HepG2 (cell line): ENCODE measurements around the gene SLC10A1. TPM values are rescaled to one million over a fixed set of nuclear protein-coding genes. Genes with fewer than 3 reads are reported as not detected.

ENCODE experiments used
- ATAC-seq: fragments of 200-7000 bp; cut with Tn5 transposase; 3 replicates; pipeline ENCODE4 v1.9.1; 2020; ENCODE audit warnings: mild to moderate bottlenecking, moderate library complexity
- Bru-seq: library from RNA; stranded (reverse); fragments of 400-500 nt; gene quantifications from one replicate; lab custom pipeline; 2021; lab: Mats Ljungman, UMichigan
- BruChase-seq, 2 experiments: library from RNA; stranded (reverse); fragments of 400-500 nt; gene quantifications; one replicate each; lab custom pipeline; 2021; lab: Mats Ljungman, UMichigan
- BruUV-seq: library from RNA; stranded (reverse); fragments of 400-500 nt; replicated peaks from 2 replicates; lab custom pipeline; 2021; lab: Mats Ljungman, UMichigan
- CTCF ChIA-PET: fragments of 300-600 bp; formaldehyde crosslinking; extraction: SDS; loops from one replicate; lab custom pipeline; 2021; ENCODE audit warnings: low total read pairs, inconsistent platforms, low intra/inter-chr PET ratio; lab: Yijun Ruan, JAX
- POLR2A ChIA-PET: fragments of 350-600 bp; sonication (Branson Sonifier 250); formaldehyde crosslinking; loops from one replicate; lab custom pipeline; 2020; ENCODE audit warnings: antibody characterized with exemption, inconsistent platforms; lab: Yijun Ruan, JAX
- DNase-seq: peaks from one replicate; pipeline ENCODE4 v3.0.0-alpha.2; 2015; ENCODE audit warnings: low spot score
- FAIRE-seq: peaks from 3 replicates; lab custom pipeline; 2011; peaks lifted over from hg19 to GRCh38; lab: Jason Lieb, UNC
- H2AFZ ChIP-seq: one replicate; pipeline ENCODE4 v1.6.1; 2011; ENCODE audit warnings: low read length, inconsistent platforms
- H3K27ac ChIP-seq: fragments of 300-600 bp; 3 replicates; pipeline ENCODE4 v1.8.0; 2011; ENCODE audit warnings: mixed run types, mild to moderate bottlenecking, mixed read lengths, low read length, inconsistent platforms; ENCODE audit not compliant: insufficient read depth; ENCODE audit errors: extremely low read length
- H3K27me3 ChIP-seq, 2 experiments: fragments of 200-600 bp in 1 of 2; 2 replicates in 1 of 2; 3 replicates in 1 of 2; pipeline versions ENCODE4 v1.6.0 to v1.8.0; 2011; ENCODE audit warnings: low read length in 2 of 2, mild to moderate bottlenecking in 2 of 2, moderate library complexity in 2 of 2, inconsistent platforms in 1 of 2; ENCODE audit not compliant: insufficient read depth in 2 of 2, control insufficient read depth in 1 of 2
- H3K36me3 ChIP-seq, 2 experiments: fragments of 200-600 bp in 1 of 2; replicated peaks in 1 of 2; 2 replicates in 1 of 2; 3 replicates in 1 of 2; pipeline versions ENCODE4 v1.5.1 to v1.8.0; 2011; ENCODE audit warnings: low read length in 2 of 2, inconsistent platforms in 1 of 2; ENCODE audit not compliant: insufficient read depth in 2 of 2, control insufficient read depth in 1 of 2
- H3K4me1 ChIP-seq: 2 replicates; pipeline ENCODE4 v1.5.1; 2012; ENCODE audit warnings: low read length, inconsistent platforms; ENCODE audit not compliant: insufficient read depth
- H3K4me2 ChIP-seq: 2 replicates; pipeline ENCODE4 v1.6.0; 2011; ENCODE audit warnings: low read depth, low read length, inconsistent platforms
- H3K4me3 ChIP-seq, 3 experiments: fragments of 200-600 bp in 1 of 3; sonication (generic), shearing (Covaris generic) in 1 of 3; replicated peaks in 1 of 3; 2 replicates each; pipeline ENCODE4 v1.5.1; 2011 to 2016; ENCODE audit warnings: low read length in 3 of 3, inconsistent platforms in 2 of 3, low read depth in 2 of 3, mild to moderate bottlenecking in 2 of 3, control low read depth in 1 of 3, mixed read lengths in 1 of 3; ENCODE audit not compliant: insufficient read depth in 1 of 3
- H3K79me2 ChIP-seq: one replicate; pipeline ENCODE4 v1.6.1; 2011; ENCODE audit warnings: low read length, inconsistent platforms; ENCODE audit not compliant: insufficient read depth
- H3K9ac ChIP-seq: 2 replicates; pipeline ENCODE4 v1.6.0; 2011; ENCODE audit warnings: mild to moderate bottlenecking, low read depth, low read length, inconsistent platforms; ENCODE audit not compliant: insufficient read depth
- H3K9me3 ChIP-seq: 2 replicates; pipeline ENCODE4 v1.5.1; 2012; ENCODE audit warnings: mild to moderate bottlenecking, low read length
- H4K20me1 ChIP-seq: 2 replicates; pipeline ENCODE4 v1.6.0; 2011; ENCODE audit warnings: inconsistent platforms, mild to moderate bottlenecking, low read length, moderate library complexity; ENCODE audit not compliant: insufficient read depth
- CEBPG ChIP-seq: IDR thresholded peaks from 2 replicates; pipeline ENCODE4 v1.6.1; 2016
- HNRNPL ChIP-seq: fragments of 200-400 bp; formaldehyde crosslinking; IDR thresholded peaks from 2 replicates; pipeline ENCODE4 v1.6.1; 2017; ENCODE audit warnings: mild to moderate bottlenecking, low read depth, low read length
- MATR3 ChIP-seq: sonication (generic); formaldehyde crosslinking; IDR thresholded peaks from 2 replicates; pipeline ENCODE4 v1.4.0; 2020; ENCODE audit warnings: missing genetic modification reagents
- MED8 ChIP-seq: sonication (generic); formaldehyde crosslinking; IDR thresholded peaks from 2 replicates; pipeline ENCODE4 v1.8.1; 2023; ENCODE audit warnings: mild to moderate bottlenecking, missing genetic modification reagents; ENCODE audit not compliant: insufficient replicate concordance
- NFE2L1 ChIP-seq: sonication (generic); formaldehyde crosslinking; IDR thresholded peaks from 2 replicates; pipeline ENCODE4 v1.4.0; 2020; ENCODE audit warnings: missing genetic modification reagents, mild to moderate bottlenecking, borderline replicate concordance
- ZBTB3 ChIP-seq: sonication (generic); formaldehyde crosslinking; IDR thresholded peaks from 2 replicates; pipeline ENCODE4 v1.4.0; 2020; ENCODE audit warnings: low read depth, mild to moderate bottlenecking, moderate library complexity, missing genetic modification reagents, borderline replicate concordance
- ZBTB4 ChIP-seq: sonication (generic); formaldehyde crosslinking; IDR thresholded peaks from 2 replicates; pipeline ENCODE4 v1.4.0; 2020; ENCODE audit warnings: missing genetic modification reagents, mild to moderate bottlenecking, borderline replicate concordance
- ZNF282 ChIP-seq: fragments of 450-650 bp; IDR thresholded peaks from 2 replicates; pipeline ENCODE4 v1.6.1; 2018; ENCODE audit not compliant: partially characterized antibody
- ZNF543 ChIP-seq: sonication (generic); formaldehyde crosslinking; IDR thresholded peaks from 2 replicates; pipeline ENCODE4 v1.4.0; 2020; ENCODE audit warnings: mild to moderate bottlenecking, missing genetic modification reagents
- ZNF605 ChIP-seq: sonication (generic); formaldehyde crosslinking; IDR thresholded peaks from 2 replicates; pipeline ENCODE4 v1.8.0; 2022; ENCODE audit warnings: mild to moderate bottlenecking, missing genetic modification reagents
- ZNF607 ChIP-seq: sonication (generic); formaldehyde crosslinking; IDR thresholded peaks from 2 replicates; pipeline ENCODE4 v1.5.1; 2020; ENCODE audit warnings: missing genetic modification reagents, mild to moderate bottlenecking, borderline replicate concordance
- WGBS: methylation state at CpG from one replicate; pipeline ENCODE4 v1.1.6; 2017; ENCODE audit warnings: low lambda C conversion rate; 5-methylcytosine and 5-hydroxymethylcytosine counted together
- in situ Hi-C: cut with HindIII; loops from 2 replicates; pipeline ENCODE4 v1.10.0; 2017; ENCODE audit warnings: low pct_unique_long_range_greater_than_20kb; ENCODE audit not compliant: extremely low pct_ligation_motif_present
- intact Hi-C: fragments of 100-400 bp; cut with micrococcal nuclease; formaldehyde crosslinking; loops from one replicate; pipeline ENCODE4 v1.10.0; 2022; ENCODE audit not compliant: unreplicated experiment
- long read RNA-seq, 2 experiments: library from RNA in 1 of 2; library from polyadenylated mRNA in 1 of 2; stranded (forward) in 1 of 2; unstranded in 1 of 2; transcript quantifications; one replicate each; pipeline ENCODE4 v2.0.0, GENCODE V29; 2019 to 2022
- polyA minus RNA-seq, 3 experiments: library from RNA; depleted of rRNA, polyadenylated mRNA; stranded (reverse); fragments of >200 nt; gene quantifications; 2 replicates each; pipeline ENCODE4 v1.2.3, GENCODE V29; 2011; ENCODE audit warnings: low replicate concordance in 1 of 3
- polyA plus RNA-seq, 8 experiments: library from polyadenylated mRNA; depleted of rRNA in 3 of 8; stranded (reverse) in 7 of 8; unstranded in 1 of 8; fragments of >200 nt; fragmentation: Illumina TruSeq in 4 of 8; extraction: Trizol in 4 of 8; gene quantifications; 2 replicates each; pipeline versions ENCODE4 v1.2.1 to v1.2.3, GENCODE V29; 2011 to 2016; ENCODE audit warnings: low read depth in 4 of 8, missing spikeins in 1 of 8, mixed read lengths in 1 of 8; ENCODE audit not compliant: insufficient read depth in 1 of 8
- total RNA-seq, 5 experiments: library from RNA; depleted of rRNA; stranded (reverse); fragments of >200 nt; fragmentation: Illumina TruSeq; extraction: Trizol; gene quantifications; 2 replicates each; pipeline ENCODE4 v1.2.3, GENCODE V29; 2016; ENCODE audit warnings: low read depth in 1 of 5

SLC10A1 gene
- total RNA-seq (2016; rRNA removed; fragmentation: Illumina TruSeq; extraction: Trizol) (not detected in 2 replicates), polyA plus RNA-seq (2011; rRNA removed) (0.17 and 0.18 TPM in 2 replicates), polyA minus RNA-seq (2011; rRNA and poly(A)+ RNA removed; ENCODE audit: low replicate concordance) (not detected in 2 replicates), Bru-seq, nascent RNA (percentile 15 among the genes with signal in this experiment), BruChase-seq, experiment 1, labeled RNA remaining after a 6-hour chase (percentile 8 among the genes with signal in this experiment), BruChase-seq, experiment 2, labeled RNA remaining after a 2-hour chase (percentile 5 among the genes with signal in this experiment)
- total RNA-seq (2016; cell fraction: cytosol; rRNA removed; fragmentation: Illumina TruSeq; extraction: Trizol; ENCODE audit: low read depth) = not detected in 2 replicates
- not detected in 2 replicates for total RNA-seq (2016; cell fraction: insoluble cytoplasmic fraction; rRNA removed; fragmentation: Illumina TruSeq; extraction: Trizol)
- not detected in 2 replicates for total RNA-seq (2016; cell fraction: membrane; rRNA removed; fragmentation: Illumina TruSeq; extraction: Trizol)
- not detected in 2 replicates for total RNA-seq (2016; cell fraction: nucleus; rRNA removed; fragmentation: Illumina TruSeq; extraction: Trizol)
- 0.09 and 0.22 TPM in 2 replicates for polyA plus RNA-seq (2011; cell fraction: cytosol; rRNA removed)
- 0.16 TPM in 1 of 2 replicates, not detected in the other for polyA plus RNA-seq (2011; cell fraction: nucleus; rRNA removed)
- 0.12 and 0.30 TPM in 2 replicates for polyA plus RNA-seq (2012)
- polyA plus RNA-seq (2016; cell fraction: cytosol; fragmentation: Illumina TruSeq; extraction: Trizol; ENCODE audit: low read depth) = not detected in 2 replicates
- not detected in 2 replicates for polyA plus RNA-seq (2016; cell fraction: insoluble cytoplasmic fraction; fragmentation: Illumina TruSeq; extraction: Trizol; ENCODE audit: low read depth)
- not detected in 2 replicates for polyA plus RNA-seq (2016; cell fraction: membrane; fragmentation: Illumina TruSeq; extraction: Trizol; ENCODE audit: low read depth)
- not detected in 2 replicates for polyA plus RNA-seq (2016; cell fraction: nucleus; fragmentation: Illumina TruSeq; extraction: Trizol; ENCODE audit: insufficient read depth, low read depth)
- not detected in 2 replicates for polyA minus RNA-seq (2011; cell fraction: cytosol; rRNA and poly(A)+ RNA removed)
- polyA minus RNA-seq (2011; cell fraction: nucleus; rRNA and poly(A)+ RNA removed) = not detected in 2 replicates
- long read RNA-seq, experiment 1 = 0 reads
- long read RNA-seq, experiment 2 = 0 reads

DNA sequence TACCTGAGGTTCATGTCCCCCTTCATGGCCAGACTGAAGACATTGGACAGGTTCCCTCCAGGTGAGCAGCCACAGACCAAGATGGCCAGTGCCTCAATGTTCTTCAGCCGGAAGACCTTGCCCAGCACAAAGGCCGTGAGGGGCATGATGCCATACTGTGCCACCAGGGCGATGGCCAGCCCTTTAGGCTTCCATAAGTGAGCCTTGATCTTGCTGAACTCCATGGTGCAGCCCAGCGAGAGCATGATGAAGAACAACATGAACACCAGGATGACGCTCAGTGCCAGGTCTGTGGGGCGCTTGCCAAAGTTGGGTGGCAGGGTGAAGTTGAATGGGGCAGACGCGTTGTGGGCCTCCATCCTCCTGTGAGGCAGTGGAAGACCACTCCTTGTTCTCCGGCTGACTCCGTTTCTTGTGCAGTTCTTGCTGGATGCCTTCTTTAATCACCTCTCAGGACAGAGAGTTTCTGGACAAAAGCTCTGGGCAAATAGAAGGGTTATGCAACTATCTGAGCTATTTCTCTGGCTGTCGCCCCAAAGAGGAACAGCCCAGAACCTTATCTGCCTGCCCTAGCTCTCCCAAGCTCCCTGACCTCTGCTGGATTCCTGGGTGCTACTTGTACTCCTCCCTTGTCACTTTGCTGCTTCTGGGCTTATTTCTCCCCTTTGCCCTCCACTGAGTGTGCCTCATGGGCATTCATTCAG lies at the start of gene SLC10A1:
Gene SLC10A1, minus strand, starts transcription at position 445 of the 704 bp plus-strand sequence. Its CDS starts 86 bp downstream, at position 359.
- BruUV-seq = no TSS peak
- Histone ChIP-seq H3K9me3 (no peaks in the 10 kb centered on the region), H2AFZ (no peak within 1 kb of the TSS), H3K4me1 (peaks cover 68% of the 10 kb centered on the region), H3K27me3 (no peaks in the 10 kb centered on the region), H3K4me3 (0 out of 6 replicates have a peak within 1 kb of the TSS, but pooled peaks of 1 of the 3 experiments have one; percentile 9), H3K79me2 (no peaks in the 10 kb centered on the region), H4K20me1 (no peaks in the 10 kb centered on the region), H3K4me2 (peak within 1 kb of the TSS; percentile 48), H3K9ac (no peak within 1 kb of the TSS), H3K36me3 (no peaks in the 10 kb centered on the region), H3K27ac (peak within 1 kb of the TSS; percentile 25)
- peak; percentile 43 for ATAC-seq
- peak; percentile 23 for DNase-seq
- POLR2A ChIA-PET = interaction anchor here (1.4 to 3.5 kb wide), 4 partner anchors 12 to 29 kb away, joined by 6 to 18 read pairs (median 13); partner anchors contain the start of gene SRSF5
- FAIRE-seq = peak; percentile 74
- in situ Hi-C loops = no loop called here
- 56% methylated on average over 11 of the region's 11 CpGs for WGBS
- intact Hi-C loops = no loop called here
- CTCF ChIA-PET = no interaction called here
- TF ChIP-seq HNRNPL (0 out of 2 replicates have a peak, but pooled peaks have one; percentile 58), ZBTB3 (CRISPR knock-in tag) (no peak), ZBTB4 (CRISPR knock-in tag) (no peak), ZNF543 (CRISPR knock-in tag) (no peak), MATR3 (CRISPR knock-in tag) (no peak), CEBPG (CRISPR knock-in tag) (peak; percentile 61), MED8 (CRISPR knock-in tag) (no peak), ZNF605 (CRISPR knock-in tag) (no peak), ZNF282 (no peak), NFE2L1 (CRISPR knock-in tag) (no peak), ZNF607 (CRISPR knock-in tag) (no peak)
